NCI-H187 treated with DMSO at 0.1 percent for 48 hours (cell line): ENCODE measurements around the gene COA8.

Experiments used
- DNase-seq: peaks from one replicate; lab custom pipeline; 2025; lab: John Stamatoyannopoulos, UW

COA8 gene

DNA sequence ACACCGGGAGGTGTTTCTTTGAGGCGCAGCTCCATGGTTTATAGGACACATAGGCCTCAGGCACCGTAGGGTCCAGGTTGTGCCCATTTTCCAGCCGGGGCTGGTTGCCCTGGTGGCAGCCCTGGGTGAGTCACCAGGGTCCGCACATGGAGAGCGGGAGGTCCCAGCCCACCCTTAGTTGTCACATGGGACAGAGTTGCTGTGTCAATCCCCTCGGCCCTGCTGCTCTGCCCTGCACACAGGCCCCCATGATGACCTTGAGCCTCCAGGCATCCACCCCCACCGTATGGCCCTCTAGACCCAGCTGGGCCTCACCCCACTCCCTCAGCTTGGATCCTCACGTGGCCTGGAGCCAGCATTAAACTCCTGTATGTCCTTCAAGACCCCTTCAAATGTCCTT lies 26.1 kb upstream of the COA8 start:
- DNase-seq = no peak

DNA sequence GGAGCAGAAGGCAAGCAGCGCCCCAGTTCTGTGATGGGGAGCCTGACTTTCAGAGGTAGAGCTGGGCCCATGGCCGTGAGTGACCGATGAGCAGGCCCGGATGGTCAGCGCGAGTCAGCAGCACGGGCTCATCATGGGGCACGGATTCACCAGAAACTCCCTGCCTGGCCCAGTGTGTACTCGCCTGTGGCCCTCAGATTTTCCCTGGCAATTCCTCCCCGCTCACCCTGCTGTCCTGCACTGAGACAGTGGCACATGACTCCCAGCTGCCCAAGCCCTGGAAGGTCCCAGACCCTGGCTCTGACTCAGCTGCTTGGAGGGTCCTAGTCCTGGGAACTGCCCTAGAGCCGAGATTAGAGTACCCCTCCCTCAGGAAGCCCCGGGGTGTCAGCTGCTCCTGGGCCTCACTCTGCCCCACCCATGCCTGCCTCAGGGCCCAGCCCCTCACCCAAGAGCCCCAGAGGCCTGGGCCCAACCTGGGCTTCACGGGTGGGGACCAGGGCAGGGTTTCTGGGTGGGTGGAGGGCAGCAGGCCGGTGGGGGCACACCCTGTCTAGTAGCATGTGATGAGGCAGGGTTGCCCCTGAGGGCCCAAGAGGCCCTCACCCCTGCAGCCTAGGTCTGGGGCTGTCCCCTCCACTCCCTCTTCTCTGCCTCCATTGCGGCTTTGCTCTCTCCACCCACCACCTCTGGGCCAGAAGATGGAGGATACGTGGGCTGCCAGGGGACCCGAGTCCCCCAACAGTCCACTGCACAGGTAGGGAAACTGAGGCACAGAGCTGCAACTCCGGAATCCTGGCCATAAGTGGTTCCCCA lies 25.4 kb upstream of the COA8 start:
- no peak for DNase-seq

DNA sequence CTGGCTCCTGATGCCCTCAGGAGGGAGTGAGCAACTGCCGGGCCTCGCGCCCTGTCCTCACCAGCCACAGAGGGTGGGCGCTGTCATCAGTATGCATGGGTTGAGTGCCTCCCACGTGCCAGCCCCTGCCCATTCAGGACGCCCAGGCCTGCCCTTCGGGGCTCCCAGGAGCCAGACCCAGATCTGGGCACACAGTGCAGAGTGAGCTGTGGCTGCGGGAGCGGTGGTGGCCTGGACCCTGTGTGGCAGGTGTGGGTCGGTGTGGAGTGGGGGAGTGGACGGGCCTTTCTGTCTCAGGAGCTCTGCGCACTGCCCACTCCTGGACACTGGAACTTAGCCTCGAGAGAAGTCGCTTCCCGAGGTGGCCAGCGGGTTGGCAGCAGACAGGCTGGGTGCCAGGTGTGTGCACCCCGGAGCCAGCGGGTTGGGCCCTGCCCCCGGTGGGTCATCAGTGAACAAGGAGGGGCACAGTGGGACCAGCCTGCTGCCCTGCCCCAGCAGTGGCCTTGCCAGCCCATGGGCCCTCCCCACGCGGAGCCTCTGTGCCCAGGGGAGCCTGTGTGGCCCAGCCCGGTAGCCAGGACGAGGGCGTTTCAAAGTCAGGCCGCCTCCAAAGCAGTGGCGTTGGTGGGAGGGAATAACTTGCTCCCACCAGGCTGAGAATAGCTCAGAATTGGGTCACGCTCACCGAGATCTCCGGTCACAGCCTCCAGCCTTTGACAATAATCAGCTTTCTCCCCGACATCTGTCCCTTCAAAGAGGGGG lies 24.3 kb upstream of the COA8 start:
- DNase-seq = no peak

DNA sequence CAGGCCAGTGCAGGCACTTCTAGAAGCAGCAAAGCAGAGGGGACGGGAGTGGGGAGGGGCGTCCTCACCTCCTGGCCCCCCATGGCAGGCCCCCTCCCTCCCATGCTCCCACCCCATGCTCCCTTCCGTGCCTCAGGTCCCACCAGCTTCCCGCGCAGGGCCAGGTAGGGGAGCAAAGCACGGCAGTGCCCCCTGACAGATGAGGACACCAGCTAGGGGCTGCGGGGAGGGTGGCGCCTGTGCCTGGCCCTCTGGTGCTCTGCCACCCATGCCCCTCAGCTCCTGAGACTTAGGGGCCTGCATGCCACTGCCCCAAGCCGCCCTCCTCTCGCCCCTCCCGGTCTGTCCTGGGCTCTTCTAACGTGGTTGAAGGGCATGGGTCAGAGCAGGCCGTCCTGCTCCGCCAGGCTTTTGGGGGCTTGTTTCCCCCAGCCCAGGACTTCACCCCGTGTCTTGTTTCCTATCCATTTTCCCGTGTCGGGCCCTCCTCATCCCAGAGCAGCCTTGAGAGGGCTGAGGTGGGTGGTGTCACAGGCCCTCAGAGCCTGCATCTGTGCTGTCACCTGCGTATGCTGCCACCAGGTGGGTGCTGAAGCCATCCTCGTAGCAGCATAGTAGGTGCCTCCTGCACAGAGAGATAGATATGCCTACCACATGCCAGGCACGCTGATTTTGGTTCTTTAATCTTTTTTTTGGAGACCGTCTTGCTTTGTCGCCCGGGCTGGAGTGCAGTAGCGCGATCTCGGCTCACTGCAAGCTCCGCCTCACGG lies 23.5 kb upstream of the COA8 start:
- DNase-seq = no peak

DNA sequence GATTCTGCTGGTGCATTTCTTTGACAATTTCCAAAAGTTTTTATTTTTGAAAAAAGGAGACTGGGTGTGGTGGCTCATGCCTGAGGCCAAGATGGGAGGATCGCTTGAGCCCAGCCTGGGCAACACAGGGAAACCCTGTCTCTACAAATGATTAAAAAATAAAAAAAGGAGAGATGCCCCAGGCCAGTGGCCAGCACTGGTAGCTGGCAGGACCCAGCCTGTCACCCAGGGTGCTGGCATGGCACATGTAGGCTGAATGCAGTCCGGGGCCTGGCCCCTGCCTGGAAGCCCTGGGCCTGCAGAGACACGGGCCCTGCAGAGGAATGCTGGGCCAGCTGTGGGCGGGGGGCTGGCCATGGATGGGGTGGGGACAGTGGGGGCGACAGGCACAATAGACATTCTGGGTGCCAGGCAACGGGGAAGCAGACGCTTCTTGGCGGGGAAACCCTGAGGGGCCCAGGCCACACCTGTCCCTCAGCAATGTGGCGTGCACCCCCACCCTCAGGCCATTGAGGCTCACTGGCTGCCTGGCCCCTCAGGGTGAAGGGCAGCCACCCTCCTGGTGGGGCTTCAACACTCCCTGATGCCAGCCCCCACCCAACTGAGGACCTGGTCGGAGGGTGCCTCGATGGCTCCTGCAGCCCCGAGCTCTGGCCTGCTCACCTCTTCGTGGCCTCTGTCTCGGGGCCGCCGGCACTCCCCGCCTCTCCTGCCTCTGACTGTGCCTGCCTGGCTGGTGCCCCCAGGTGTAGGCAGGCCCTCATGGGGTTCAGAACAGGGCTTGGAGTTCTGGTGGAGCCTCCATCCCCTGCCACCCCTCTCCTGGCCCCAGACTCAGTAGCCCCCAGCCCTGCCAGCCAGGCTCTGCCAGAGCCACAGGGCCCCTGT lies 21.7 kb upstream of the COA8 start:
- no peak for DNase-seq

DNA sequence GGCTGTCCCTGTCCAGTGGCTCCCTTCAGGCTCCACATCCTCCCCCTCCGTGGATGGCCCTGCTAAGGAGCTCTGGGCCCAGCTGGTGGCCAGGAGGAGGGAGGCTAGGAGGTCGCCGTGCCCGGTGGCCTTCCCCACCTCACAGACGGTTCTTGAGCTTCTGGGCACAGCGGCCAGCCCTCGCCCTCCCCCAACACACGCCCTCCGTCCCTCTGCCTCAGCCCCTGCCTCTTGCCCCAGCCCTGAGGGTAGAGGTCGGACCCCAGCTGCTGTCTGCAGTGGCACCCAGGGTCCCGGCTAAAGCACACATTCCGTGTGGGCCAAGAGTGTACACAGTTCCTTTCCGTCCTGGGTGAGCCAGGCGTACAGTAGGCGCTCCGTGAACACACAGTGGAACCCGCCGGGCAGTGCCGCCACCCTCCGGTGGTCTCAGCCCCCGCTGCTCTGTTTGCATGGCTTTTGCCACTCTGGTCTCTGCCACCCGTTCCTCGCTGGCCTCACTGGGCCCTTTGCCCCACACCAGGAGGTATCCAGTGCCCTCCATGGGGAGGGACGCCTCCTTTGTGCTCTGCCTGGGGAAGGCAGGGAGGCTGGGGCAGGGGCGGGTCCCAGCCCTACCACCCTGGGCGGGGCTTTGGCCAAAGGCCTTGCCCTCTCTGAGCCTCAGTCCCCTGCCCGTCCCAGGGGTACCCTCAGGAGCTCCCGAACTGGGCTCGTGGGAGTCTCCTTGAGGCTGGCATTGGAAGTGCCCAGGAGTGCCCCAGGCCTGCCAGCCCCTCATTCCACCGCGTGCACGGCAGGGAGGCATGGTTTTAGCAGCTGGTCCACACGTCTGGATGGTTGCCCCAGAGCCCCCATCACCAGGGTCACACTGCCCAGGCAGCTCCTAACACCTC lies 20.8 kb upstream of the COA8 start:
- DNase-seq = no peak

DNA sequence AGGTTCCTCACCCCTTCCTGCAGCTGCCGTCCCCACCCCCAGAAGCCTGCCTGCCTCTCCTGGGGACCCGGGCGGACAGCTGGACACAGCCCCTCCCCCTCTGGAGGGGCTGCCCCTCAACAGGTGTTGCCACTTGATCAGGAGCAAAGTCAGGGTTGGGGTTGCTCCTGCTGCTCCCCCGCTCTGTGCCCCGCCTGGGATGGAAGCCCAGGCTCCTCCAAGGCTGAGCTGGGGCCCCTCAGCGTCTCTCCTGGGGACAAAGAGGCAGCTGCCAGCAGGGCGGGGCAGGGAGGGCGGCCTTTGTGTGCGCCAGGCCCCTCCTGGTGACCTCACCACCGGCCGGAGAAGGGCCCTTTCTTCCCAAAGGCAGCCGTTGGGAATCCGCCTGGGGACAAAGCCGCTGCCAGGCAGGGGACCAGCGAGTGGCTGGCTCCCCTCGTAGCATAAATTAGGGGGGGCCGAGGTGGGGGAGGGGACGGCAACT lies 20.1 kb upstream of the COA8 start:
- DNase-seq = no peak

DNA sequence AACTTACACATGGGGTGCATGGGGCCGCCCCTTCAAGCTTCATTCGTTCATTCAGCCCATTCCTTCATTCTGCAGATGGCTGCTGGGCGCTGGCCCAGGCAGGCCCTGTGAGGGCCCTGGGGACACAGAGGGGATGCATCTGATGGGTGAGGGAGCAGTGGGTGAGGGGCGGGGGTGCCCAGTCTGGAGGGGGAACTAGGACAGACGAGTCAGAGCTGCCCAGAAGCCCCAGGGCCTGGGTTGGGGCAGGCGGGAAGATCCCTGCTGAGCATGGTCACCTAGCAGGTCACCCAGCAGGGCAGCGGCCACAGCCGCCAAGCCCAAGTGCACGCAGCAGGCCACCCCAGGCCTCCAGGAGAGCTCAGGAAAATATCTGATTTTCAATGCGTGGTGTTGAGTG lies 19.6 kb upstream of the COA8 start:
- no peak for DNase-seq

DNA sequence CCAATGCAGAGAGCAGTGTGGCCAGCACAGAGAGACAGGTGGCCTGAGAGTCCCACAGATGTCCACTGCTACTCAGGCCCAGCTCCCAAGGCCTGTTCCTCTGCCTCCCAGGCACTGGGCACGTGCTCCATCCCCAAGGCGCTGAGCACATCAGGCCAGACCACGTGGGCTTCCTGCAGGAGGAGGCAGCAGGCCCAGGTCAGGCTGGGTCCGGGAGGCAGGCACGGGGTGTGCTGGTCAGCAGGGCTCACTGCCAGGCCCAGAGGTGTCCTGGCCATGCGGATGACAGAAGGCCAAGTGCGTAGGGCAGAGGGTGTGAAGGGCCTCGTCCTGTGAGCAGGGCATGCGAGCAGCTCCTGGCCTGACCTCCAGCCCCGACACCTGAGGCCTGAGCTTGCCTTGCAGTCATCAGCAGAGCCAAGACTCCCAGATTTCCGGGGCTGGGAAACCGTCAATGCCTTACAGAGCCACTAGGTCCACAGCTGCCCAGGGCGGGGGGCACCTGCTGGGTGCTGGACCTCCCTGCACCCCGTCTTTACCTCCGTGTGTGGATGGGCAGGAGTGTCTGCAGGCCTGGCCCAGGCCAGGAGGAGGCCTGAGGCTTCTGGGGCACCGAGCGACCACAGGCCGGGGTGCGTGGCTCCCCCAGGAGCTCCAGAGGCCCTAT lies 18.9 kb upstream of the COA8 start:
- no peak for DNase-seq

DNA sequence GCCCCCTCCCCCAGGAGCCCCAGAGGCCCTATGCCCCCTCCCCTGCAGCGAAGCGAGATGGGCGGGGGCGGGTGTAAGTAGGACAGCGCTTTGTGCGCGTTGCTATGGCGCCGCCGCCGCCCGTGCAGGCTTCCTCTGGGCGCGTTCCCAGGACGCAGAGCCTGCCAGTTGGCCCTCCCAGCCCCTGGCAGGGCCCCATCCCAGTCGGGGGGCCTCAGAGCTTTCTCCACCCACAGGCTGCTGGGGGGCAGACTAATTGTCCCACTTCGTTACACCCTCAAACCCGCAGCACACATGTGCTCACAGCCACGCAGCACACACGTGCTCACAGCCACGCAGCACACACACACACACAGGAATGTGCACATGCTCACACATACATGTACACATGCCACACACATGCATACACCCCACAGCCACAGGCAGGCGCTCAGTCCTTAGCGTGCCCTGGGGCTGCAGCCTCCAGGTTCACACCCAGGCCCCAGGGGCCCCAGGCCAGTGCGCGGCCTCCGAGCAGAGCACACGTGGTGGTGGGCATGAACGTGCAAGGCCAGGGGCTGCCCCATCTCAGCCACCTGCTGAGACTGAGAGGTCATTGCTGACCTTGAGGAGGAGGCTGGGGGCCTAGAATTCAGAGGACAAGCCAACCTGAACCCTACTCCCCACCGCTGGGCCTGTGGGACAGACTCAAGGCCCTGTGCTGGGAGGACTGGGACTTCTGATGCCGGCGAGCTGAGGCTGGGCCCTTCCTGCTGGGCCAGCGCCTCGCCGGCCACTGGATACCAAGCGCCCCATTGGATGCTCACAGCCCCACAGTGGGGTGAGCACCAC lies 18.2 kb upstream of the COA8 start:
- DNase-seq = no peak

DNA sequence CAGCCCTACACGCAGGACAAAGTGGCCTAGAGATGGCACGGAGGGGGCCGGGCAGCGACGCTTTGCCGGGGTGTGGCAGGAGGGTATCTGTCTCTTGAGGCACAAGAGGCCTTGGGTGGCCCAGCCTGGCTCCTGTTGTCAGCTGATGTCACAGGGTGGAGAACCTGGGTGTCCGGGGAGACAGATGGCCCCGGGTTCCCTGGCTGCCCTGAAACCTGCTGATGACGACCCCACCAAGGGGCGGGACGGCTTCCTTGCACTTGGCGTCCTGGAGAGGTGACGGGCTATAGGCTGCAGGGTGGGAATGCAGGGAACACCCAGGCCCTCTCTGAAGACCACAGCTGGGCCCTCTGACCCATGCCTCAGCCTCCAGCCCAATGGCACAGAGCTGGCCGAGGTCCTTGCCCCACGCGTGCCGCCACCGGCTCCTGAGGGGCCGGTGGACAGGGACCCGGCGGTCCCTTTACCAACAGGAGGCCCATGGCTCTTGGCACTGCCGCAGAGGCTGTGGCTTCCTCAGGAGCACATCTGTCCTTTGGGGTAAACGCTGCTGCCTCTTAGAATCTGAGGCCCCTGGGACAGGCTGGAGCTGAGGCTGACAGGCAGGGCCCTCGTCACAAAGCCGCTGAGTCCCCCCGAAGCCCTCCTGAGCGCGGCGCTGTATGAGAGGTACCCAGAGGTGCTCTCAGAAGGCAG lies 17.4 kb upstream of the COA8 start:
- no peak for DNase-seq

DNA sequence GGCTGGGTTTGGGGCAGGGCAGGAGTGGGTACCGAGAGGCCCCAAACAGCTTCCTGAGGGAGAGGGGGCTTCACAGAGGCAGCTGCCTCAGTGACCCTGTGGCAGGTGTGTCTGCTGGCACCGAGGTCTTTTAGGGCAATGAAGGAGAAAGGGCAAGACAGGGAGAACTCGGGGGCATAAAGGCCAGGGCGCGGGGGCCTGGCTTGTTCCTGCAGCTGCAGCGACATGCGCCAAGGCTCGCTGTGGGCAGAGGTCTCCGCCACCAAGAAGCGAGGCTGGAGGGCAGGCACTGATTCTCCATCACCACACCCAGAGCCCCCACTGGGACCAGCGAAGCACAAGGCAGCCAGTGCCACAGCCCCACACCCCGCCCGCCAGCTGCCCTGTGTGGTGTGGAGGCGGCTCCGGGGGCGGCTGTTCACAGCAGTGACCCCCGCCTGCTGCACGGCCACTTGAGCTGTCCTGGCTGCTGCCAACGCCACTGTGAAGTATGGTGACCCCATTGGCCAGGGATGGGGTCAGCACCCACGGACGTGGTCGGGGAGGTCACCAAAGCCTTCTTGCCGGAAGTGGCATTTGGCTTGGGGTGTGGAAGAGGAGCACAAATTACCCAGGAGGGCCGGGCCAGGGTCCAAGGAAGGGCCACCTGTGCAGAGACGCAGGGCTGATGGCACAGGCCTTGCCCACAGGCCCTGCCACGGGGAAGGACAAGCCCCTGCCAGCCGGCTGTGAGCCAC lies 16.7 kb upstream of the COA8 start:
- no peak for DNase-seq

DNA sequence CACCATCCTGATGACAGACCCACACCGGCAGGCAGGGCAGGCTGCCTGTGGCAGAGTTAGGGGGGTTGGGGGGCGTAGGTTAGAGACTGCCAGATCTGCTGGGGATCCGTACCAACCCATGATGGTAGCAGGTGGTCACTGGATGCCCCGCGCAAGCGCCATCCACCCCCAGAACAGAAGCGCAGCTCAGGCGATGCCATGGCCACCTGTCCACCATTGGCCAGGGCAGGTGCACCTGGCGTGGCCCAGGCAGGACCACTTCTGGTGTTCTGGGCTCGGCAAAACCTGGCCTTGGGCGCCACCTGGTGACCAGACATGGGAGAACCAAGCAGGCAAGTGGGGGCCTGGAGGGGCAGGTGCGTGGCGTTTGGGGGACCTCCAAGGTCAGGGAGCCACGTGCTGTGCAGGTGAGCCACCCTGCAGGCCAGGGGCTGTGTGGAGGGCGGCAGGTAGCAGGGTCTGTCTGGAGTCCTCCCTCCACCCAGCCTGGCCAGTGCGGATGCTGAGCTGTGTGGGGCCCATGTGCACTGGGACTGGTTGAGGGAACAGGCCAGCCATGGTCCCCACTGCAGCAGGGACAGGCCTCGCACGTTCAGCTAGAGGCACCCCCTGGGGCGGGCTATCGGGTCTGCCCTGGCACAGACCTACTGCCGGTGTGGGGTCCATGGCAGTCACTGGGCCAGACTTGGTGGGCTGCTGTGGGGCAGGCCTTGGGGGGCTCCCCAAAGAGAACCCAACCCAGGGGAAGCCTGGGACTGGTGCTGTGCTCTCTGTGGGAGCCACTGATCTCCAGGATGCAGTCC lies 15.9 kb upstream of the COA8 start:
- no peak for DNase-seq

DNA sequence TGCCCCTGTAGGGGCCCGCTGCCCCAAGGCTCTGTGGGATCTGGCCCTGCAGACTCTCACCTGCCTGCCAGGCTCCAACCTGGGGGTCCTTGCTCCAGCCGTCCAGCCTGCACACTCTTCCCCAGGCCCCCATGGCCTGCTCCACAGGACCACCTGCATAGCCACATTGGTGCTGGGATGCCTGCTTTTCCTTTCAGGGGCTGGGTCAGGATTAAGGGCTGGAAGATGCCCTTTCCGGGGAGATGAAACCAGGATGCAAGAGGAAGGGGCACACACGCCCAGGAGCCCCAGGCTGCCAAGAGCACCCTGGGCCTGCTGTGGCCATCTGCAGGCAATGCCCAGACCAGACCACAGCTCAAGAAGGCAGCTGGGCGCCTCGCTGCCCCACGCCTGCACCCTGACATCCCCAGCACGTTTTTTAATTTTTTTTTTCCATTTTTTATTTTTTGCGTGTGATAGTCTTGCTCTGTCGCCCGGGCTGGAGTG lies 15.3 kb upstream of the COA8 start:
- no peak for DNase-seq

DNA sequence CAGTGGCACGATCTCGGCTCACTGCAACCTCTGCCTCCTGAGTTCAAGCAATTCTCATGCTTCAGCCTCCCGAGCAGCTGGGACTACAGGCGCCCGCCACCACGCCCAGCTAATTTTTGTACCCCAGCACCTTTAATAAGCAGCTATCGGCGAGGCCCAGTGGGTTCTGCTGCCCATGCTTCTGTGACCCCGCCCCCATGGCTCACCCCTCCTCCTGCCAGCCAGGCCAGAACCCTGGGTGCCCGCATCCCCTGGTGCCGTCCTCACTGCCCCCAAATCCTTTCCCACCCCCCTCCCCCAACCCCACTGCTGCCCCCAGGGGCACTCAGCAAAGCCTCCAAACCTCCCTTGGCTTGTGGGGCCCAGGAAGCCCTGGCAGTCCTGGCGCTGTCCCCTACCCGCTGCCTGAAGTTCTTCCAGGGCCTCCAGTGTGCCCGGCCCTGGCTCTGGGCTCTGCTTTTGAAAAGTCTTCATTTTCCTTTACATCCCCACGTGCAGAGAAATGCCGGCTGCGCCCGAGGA lies 14.8 kb upstream of the COA8 start:
- no peak for DNase-seq
